SK-N-SH treated with all-trans-retinoic acid at 6 μM for 48 hours (cell line): ENCODE results near the gene SLC25A25.

Experiments
- RARB ChIP-seq: fragments of 250-450 bp; sonication (Bioruptor Pico); IDR thresholded peaks from 2 replicates; pipeline ENCODE4 v1.8.0; 2021; ENCODE audit warnings: mild to moderate bottlenecking, moderate library complexity
- ZFP30 ChIP-seq: fragments of 450-650 bp; formaldehyde crosslinking; IDR thresholded peaks from 2 replicates; pipeline ENCODE4 v1.5.0; 2022; ENCODE audit warnings: mild to moderate bottlenecking, moderate library complexity
- ZNF565 ChIP-seq: fragments of 450-650 bp; formaldehyde crosslinking; conservative IDR thresholded peaks from 2 replicates; pipeline ENCODE4 v1.5.0; 2020; ENCODE audit warnings: low read depth, mild to moderate bottlenecking, moderate library complexity
- ZNF8 ChIP-seq: fragments of 450-650 bp; formaldehyde crosslinking; IDR thresholded peaks from 2 replicates; pipeline ENCODE4 v1.5.0; 2020; ENCODE audit warnings: mild to moderate bottlenecking, moderate library complexity
- TF ChIP-seq, protein P1 (sequence below): fragments of 250-450 bp; sonication (Bioruptor Pico); IDR thresholded peaks from 2 replicates; pipeline ENCODE4 v1.5.1; 2021; ENCODE audit warnings: mild to moderate bottlenecking, moderate library complexity
- TF ChIP-seq, protein P2 (sequence below): fragments of 250-450 bp; sonication (Bioruptor Pico); IDR thresholded peaks from 2 replicates; pipeline ENCODE4 v1.8.0; 2020; ENCODE audit warnings: mild to moderate bottlenecking, moderate library complexity, borderline replicate concordance

DNA sequence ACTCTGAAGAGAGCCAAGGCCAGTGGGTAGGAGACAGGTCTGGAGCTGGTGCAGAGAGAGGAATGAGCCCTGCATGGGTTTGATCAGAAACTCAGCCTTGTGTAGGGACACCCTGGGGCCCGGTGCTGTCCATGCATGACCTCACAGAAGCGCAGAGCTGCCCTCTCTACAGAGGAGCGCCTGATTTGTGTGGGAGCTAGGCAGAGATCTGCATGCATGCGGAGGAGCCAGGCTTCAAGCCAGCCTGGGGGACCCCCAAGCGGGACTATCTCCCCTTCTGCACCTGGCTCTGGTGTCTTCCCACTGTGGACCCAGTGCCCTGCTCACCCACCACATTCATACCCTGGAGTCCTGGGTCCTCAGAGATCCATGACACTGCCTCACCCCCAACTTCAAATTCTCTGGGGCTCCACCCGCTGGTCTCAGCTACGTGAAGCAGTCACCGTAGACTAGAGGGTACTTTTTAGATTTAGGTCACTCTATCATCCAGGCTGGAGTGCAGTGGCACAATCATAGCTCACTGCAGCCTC lies 78.6 kb downstream of the SLC25A25 start:
- no peak for TF ChIP-seq RARB
- TF ChIP-seq ZNF8 (CRISPR knock-in tag), result no peak
- TF ChIP-seq, protein P1, sequence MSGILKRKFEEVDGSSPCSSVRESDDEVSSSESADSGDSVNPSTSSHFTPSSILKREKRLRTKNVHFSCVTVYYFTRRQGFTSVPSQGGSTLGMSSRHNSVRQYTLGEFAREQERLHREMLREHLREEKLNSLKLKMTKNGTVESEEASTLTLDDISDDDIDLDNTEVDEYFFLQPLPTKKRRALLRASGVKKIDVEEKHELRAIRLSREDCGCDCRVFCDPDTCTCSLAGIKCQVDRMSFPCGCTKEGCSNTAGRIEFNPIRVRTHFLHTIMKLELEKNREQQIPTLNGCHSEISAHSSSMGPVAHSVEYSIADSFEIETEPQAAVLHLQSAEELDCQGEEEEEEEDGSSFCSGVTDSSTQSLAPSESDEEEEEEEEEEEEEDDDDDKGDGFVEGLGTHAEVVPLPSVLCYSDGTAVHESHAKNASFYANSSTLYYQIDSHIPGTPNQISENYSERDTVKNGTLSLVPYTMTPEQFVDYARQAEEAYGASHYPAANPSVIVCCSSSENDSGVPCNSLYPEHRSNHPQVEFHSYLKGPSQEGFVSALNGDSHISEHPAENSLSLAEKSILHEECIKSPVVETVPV (CRISPR knock-in tag), result no peak
- TF ChIP-seq, protein P2, sequence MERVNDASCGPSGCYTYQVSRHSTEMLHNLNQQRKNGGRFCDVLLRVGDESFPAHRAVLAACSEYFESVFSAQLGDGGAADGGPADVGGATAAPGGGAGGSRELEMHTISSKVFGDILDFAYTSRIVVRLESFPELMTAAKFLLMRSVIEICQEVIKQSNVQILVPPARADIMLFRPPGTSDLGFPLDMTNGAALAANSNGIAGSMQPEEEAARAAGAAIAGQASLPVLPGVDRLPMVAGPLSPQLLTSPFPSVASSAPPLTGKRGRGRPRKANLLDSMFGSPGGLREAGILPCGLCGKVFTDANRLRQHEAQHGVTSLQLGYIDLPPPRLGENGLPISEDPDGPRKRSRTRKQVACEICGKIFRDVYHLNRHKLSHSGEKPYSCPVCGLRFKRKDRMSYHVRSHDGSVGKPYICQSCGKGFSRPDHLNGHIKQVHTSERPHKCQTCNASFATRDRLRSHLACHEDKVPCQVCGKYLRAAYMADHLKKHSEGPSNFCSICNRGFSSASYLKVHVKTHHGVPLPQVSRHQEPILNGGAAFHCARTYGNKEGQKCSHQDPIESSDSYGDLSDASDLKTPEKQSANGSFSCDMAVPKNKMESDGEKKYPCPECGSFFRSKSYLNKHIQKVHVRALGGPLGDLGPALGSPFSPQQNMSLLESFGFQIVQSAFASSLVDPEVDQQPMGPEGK (CRISPR knock-in tag), result no peak
- no peak for TF ChIP-seq ZNF565 (CRISPR knock-in tag)
- no peak for TF ChIP-seq ZFP30 (CRISPR knock-in tag)
